ENCODE data around the gene LRP5. TPM values are rescaled to one million over a fixed set of nuclear protein-coding genes. Genes with fewer than 3 reads are reported as not detected.
A peak's percentile ranks its signal among the peaks of the same experiment; 100 is the strongest.

Gene LRP5
- total and polyA plus RNA-seq, 9 donors: 3.1 to 63.8 (median 47.2) TPM

GRCh38 chr11:68408512-68408911 is 96.1 kb downstream of the LRP5 start:
- Histone ChIP-seq H3K36me3 (no peaks in the 10 kb centered on the region), H3K9me3 (no peaks in the 10 kb centered on the region), H3K27ac (no peak overlapping the region), H3K27me3 (no peaks in the 10 kb centered on the region), H3K4me3 (no peak overlapping the region), H3K4me1 (ENCODE audit: insufficient read depth) (no peaks in the 10 kb centered on the region)
- WGBS, 3 donors: 96% methylated on average over 9 of the region's 9 CpGs
- TF ChIP-seq POLR2A (IDR thresholded peaks at IDR 0.05): no peak
- TF ChIP-seq, protein P1, sequence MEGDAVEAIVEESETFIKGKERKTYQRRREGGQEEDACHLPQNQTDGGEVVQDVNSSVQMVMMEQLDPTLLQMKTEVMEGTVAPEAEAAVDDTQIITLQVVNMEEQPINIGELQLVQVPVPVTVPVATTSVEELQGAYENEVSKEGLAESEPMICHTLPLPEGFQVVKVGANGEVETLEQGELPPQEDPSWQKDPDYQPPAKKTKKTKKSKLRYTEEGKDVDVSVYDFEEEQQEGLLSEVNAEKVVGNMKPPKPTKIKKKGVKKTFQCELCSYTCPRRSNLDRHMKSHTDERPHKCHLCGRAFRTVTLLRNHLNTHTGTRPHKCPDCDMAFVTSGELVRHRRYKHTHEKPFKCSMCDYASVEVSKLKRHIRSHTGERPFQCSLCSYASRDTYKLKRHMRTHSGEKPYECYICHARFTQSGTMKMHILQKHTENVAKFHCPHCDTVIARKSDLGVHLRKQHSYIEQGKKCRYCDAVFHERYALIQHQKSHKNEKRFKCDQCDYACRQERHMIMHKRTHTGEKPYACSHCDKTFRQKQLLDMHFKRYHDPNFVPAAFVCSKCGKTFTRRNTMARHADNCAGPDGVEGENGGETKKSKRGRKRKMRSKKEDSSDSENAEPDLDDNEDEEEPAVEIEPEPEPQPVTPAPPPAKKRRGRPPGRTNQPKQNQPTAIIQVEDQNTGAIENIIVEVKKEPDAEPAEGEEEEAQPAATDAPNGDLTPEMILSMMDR (IDR thresholded peaks at IDR 0.05): no peak
- no peak for TF ChIP-seq EP300 (IDR thresholded peaks at IDR 0.05)
- DNase-seq: no peak
- intact Hi-C loops (cut with DNase I): no loop called here

DNA sequence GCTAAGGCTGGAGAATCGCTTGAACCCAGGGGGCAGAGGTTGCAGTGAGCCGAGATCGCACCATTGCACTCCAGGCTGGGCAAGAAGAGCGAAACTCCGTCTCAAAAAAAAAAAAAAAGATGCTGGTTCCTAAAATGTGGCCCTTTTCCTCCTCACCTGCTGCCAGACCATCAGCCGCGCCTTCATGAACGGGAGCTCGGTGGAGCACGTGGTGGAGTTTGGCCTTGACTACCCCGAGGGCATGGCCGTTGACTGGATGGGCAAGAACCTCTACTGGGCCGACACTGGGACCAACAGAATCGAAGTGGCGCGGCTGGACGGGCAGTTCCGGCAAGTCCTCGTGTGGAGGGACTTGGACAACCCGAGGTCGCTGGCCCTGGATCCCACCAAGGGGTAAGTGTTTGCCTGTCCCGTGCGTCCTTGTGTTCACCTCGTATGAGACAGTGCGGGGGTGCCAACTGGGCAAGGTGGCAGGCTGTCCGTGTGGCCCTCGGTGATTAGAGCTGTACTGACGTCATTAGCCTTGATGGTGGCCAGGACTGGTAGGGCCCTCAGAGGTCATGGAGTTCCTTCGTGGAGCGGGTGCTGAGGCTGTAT is 97.5 kb downstream of the LRP5 start:
- 87 to 89% (median 88%) methylated on average over 30 of the region's 30 CpGs for WGBS, 3 donors
- peak in 1 of 5 donors; percentile 18 for DNase-seq
- H3K4me3 ChIP-seq: no peak overlapping the region
- TF ChIP-seq POLR2A (IDR thresholded peaks at IDR 0.05): no peak
- no peak for TF ChIP-seq EP300 (IDR thresholded peaks at IDR 0.05)
- TF ChIP-seq, protein P1 (IDR thresholded peaks at IDR 0.05): no peak
- no peaks in the 10 kb centered on the region for H3K9me3 ChIP-seq
- H3K4me1 ChIP-seq (ENCODE audit: insufficient read depth): no peaks in the 10 kb centered on the region
- H3K36me3 ChIP-seq: no peaks in the 10 kb centered on the region
- H3K27me3 ChIP-seq: no peaks in the 10 kb centered on the region
- no peak overlapping the region for H3K27ac ChIP-seq
- intact Hi-C loops (cut with DNase I): no loop called here

DNA sequence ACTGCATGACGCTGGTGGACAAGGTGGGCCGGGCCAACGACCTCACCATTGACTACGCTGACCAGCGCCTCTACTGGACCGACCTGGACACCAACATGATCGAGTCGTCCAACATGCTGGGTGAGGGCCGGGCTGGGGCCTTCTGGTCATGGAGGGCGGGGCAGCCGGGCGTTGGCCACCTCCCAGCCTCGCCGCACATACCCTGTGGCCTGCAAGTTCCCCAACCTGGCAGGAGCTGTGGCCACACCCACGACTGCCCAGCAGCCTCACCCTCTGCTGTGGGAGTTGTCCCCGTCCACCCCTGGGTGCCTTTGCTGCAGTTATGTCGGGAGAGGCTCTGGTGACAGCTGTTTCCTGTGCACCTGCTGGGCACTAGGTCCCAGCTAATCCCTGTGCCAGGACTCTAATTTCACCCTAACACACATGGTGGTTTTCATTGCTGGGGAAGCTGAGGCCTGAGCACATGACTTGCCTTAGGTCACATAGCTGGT is 99.2 kb downstream of the LRP5 start:
- no peaks in the 10 kb centered on the region for H3K27me3 ChIP-seq
- H3K4me1 ChIP-seq (ENCODE audit: insufficient read depth): no peaks in the 10 kb centered on the region
- H3K27ac ChIP-seq: no peak overlapping the region
- 86 to 90% (median 90%) methylated on average over 17 of the region's 17 CpGs for WGBS, 3 donors
- TF ChIP-seq, protein P1 (IDR thresholded peaks at IDR 0.05): no peak
- TF ChIP-seq POLR2A (IDR thresholded peaks at IDR 0.05) (no peak), EP300 (IDR thresholded peaks at IDR 0.05) (no peak)
- H3K36me3 ChIP-seq: no peaks in the 10 kb centered on the region
- H3K4me3 ChIP-seq: no peak overlapping the region
- no peaks in the 10 kb centered on the region for H3K9me3 ChIP-seq
- no peak for DNase-seq
- intact Hi-C loops (cut with DNase I): no loop called here

GRCh38 chr11:68412593-68413475 is 100.4 kb downstream of the LRP5 start:
- Histone ChIP-seq H3K27me3 (no peaks in the 10 kb centered on the region), H3K36me3 (no peaks in the 10 kb centered on the region), H3K4me3 (no peak overlapping the region), H3K9me3 (no peaks in the 10 kb centered on the region), H3K27ac (no peak overlapping the region), H3K4me1 (ENCODE audit: insufficient read depth) (no peaks in the 10 kb centered on the region)
- TF ChIP-seq POLR2A (IDR thresholded peaks at IDR 0.05): no peak
- TF ChIP-seq, protein P1 (IDR thresholded peaks at IDR 0.05): no peak
- TF ChIP-seq EP300 (IDR thresholded peaks at IDR 0.05): no peak
- intact Hi-C loops (cut with DNase I): no loop called here
- WGBS, 3 donors: 46 to 63% (median 51%) methylated on average over 24 of the region's 24 CpGs
- no peak for DNase-seq

Measured in ovary (tissue), 9 donors.